Measurements from ENCODE around the gene RAPGEF4. TPM values are rescaled to one million over a fixed set of nuclear protein-coding genes. Genes with fewer than 3 reads are reported as not detected.

RAPGEF4 gene
- total and polyA plus RNA-seq, 2 of the 13 experiments (the other 11 are each of a cell fraction or from before 2014, with no cell fraction given): 0.78 to 0.91 TPM

GRCh38 chr2:173021939-173022371 is 286.3 kb downstream of the RAPGEF4 start (continued):
- TF ChIP-seq ZNF83 (CRISPR knock-in tag; IDR thresholded peaks at IDR 0.05; ENCODE audit: borderline replicate concordance) (no peak), MIXL1 (CRISPR knock-in tag; IDR thresholded peaks at IDR 0.05) (0 out of 2 replicates have a peak, but pooled peaks have one; percentile 30), ERF (CRISPR knock-in tag; IDR thresholded peaks at IDR 0.05) (peak; percentile 35; the same call in 1 of the 2 replicates), CEBPB (IDR thresholded peaks at IDR 0.05; ENCODE audit: borderline replicate concordance, low read depth, low read length) (peak; percentile 66; the same call in 1 of the 2 replicates), ZNF501 (CRISPR knock-in tag; IDR thresholded peaks at IDR 0.05) (0 out of 2 replicates have a peak, but pooled peaks have one; percentile 43), REPIN1 (CRISPR knock-in tag; IDR thresholded peaks at IDR 0.05; ENCODE audit: borderline replicate concordance, low read depth) (peak; percentile 34; the same call in 1 of the 2 replicates), ARID4A (CRISPR knock-in tag; IDR thresholded peaks at IDR 0.05; ENCODE audit: borderline replicate concordance) (no peak), SOX5 (CRISPR knock-in tag; IDR thresholded peaks at IDR 0.05; ENCODE audit: borderline replicate concordance) (0 out of 2 replicates have a peak, but pooled peaks have one; percentile 11), PHF21A (CRISPR knock-in tag; IDR thresholded peaks at IDR 0.05) (no peak), ELF3 (CRISPR knock-in tag; IDR thresholded peaks at IDR 0.05) (peak; percentile 16; the same call in 1 of the 2 replicates), RAD21 (CRISPR knock-in tag; IDR thresholded peaks at IDR 0.05) (peak; percentile 69), SALL1 (CRISPR knock-in tag; IDR thresholded peaks at IDR 0.05) (0 out of 2 replicates have a peak, but pooled peaks have one; percentile 33), HMGXB4 (CRISPR knock-in tag; IDR thresholded peaks at IDR 0.05; ENCODE audit: borderline replicate concordance in 1 of 2, low read depth in 1 of 2) (0 out of 4 replicates have a peak, but pooled peaks of 1 of the 2 experiments have one; percentile 17), FOXA1 (IDR thresholded peaks at IDR 0.05) (no peak), FOXA1 (CRISPR knock-in tag; IDR thresholded peaks at IDR 0.05) (0 out of 2 replicates have a peak, but pooled peaks have one; percentile 4)
- TF ChIP-seq, protein P1, sequence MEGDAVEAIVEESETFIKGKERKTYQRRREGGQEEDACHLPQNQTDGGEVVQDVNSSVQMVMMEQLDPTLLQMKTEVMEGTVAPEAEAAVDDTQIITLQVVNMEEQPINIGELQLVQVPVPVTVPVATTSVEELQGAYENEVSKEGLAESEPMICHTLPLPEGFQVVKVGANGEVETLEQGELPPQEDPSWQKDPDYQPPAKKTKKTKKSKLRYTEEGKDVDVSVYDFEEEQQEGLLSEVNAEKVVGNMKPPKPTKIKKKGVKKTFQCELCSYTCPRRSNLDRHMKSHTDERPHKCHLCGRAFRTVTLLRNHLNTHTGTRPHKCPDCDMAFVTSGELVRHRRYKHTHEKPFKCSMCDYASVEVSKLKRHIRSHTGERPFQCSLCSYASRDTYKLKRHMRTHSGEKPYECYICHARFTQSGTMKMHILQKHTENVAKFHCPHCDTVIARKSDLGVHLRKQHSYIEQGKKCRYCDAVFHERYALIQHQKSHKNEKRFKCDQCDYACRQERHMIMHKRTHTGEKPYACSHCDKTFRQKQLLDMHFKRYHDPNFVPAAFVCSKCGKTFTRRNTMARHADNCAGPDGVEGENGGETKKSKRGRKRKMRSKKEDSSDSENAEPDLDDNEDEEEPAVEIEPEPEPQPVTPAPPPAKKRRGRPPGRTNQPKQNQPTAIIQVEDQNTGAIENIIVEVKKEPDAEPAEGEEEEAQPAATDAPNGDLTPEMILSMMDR (CRISPR knock-in tag; IDR thresholded peaks at IDR 0.05): peak; percentile 71
- TF ChIP-seq, protein P2, sequence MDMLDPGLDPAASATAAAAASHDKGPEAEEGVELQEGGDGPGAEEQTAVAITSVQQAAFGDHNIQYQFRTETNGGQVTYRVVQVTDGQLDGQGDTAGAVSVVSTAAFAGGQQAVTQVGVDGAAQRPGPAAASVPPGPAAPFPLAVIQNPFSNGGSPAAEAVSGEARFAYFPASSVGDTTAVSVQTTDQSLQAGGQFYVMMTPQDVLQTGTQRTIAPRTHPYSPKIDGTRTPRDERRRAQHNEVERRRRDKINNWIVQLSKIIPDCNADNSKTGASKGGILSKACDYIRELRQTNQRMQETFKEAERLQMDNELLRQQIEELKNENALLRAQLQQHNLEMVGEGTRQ (IDR thresholded peaks at IDR 0.05; ENCODE audit: low read depth, low read length): no peak
- TF ChIP-seq, protein P2 (CRISPR knock-in tag; IDR thresholded peaks at IDR 0.05; ENCODE audit: borderline replicate concordance): no peak

Measured in HepG2 (cell line).